Measurements from ENCODE around the gene DDI1. TPM values are rescaled to one million over a fixed set of nuclear protein-coding genes. Genes with fewer than 3 reads are reported as not detected.

DDI1 gene
- total and polyA plus RNA-seq, 10 of the 15 experiments (the other 5 are each of a cell fraction or from before 2014, with no cell fraction given), result not detected

- TF ChIP-seq, protein P1, sequence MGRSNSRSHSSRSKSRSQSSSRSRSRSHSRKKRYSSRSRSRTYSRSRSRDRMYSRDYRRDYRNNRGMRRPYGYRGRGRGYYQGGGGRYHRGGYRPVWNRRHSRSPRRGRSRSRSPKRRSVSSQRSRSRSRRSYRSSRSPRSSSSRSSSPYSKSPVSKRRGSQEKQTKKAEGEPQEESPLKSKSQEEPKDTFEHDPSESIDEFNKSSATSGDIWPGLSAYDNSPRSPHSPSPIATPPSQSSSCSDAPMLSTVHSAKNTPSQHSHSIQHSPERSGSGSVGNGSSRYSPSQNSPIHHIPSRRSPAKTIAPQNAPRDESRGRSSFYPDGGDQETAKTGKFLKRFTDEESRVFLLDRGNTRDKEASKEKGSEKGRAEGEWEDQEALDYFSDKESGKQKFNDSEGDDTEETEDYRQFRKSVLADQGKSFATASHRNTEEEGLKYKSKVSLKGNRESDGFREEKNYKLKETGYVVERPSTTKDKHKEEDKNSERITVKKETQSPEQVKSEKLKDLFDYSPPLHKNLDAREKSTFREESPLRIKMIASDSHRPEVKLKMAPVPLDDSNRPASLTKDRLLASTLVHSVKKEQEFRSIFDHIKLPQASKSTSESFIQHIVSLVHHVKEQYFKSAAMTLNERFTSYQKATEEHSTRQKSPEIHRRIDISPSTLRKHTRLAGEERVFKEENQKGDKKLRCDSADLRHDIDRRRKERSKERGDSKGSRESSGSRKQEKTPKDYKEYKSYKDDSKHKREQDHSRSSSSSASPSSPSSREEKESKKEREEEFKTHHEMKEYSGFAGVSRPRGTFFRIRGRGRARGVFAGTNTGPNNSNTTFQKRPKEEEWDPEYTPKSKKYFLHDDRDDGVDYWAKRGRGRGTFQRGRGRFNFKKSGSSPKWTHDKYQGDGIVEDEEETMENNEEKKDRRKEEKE (IDR thresholded peaks at IDR 0.05), result no peak
- TF ChIP-seq, protein P2, sequence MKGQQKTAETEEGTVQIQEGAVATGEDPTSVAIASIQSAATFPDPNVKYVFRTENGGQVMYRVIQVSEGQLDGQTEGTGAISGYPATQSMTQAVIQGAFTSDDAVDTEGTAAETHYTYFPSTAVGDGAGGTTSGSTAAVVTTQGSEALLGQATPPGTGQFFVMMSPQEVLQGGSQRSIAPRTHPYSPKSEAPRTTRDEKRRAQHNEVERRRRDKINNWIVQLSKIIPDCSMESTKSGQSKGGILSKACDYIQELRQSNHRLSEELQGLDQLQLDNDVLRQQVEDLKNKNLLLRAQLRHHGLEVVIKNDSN (IDR thresholded peaks at IDR 0.05; ENCODE audit: borderline replicate concordance, extremely low read length, insufficient read depth, low read depth, low read length), result no peak
- TF ChIP-seq IKZF1 (conservative IDR thresholded peaks at IDR 0.05), result no peak
- no peak for TF ChIP-seq IRF3 (IDR thresholded peaks at IDR 0.05)
- TF ChIP-seq BRCA1 (IDR thresholded peaks at IDR 0.05; ENCODE audit: low read depth, low read length), result no peak
These were observed 50.2 kb downstream of the DDI1 start (continued) for GRCh38 chr11:104086621-104087020.

Other genes with a start within 250 kb of the DDI1 start
- gene PDGFD, start 127.5 kb downstream of the DDI1 start, total RNA-seq (2014; rRNA removed), result not detected in 2 replicates
- gene PDGFD, start 127.5 kb downstream of the DDI1 start, total RNA-seq (2014; rRNA removed; fragmentation: Illumina TruSeq; extraction: Trizol), result not detected in 2 replicates
- gene PDGFD, start 127.5 kb downstream of the DDI1 start, total RNA-seq (2021), result 0.08 and 0.13 TPM in 2 replicates
- gene PDGFD, start 127.5 kb downstream of the DDI1 start, polyA plus RNA-seq (2011; rRNA removed), result 0.05 TPM in 1 of 2 replicates, not detected in the other
- gene PDGFD, start 127.5 kb downstream of the DDI1 start, polyA plus RNA-seq (2014; fragmentation: Illumina TruSeq; extraction: Trizol), result not detected in 2 replicates
- not detected for gene PDGFD, start 127.5 kb downstream of the DDI1 start, polyA plus RNA-seq (2014; fragmentation: Nextera tagmentation; extraction: Ambion mirVana)
- gene PDGFD, start 127.5 kb downstream of the DDI1 start, polyA plus RNA-seq (2014; rRNA removed), result not detected in 2 replicates
- gene PDGFD, start 127.5 kb downstream of the DDI1 start, polyA plus RNA-seq (2016; fragmentation: Nextera tagmentation; extraction: Ambion mirVana), result not detected

All from GM12878 (cell line).